ENCODE data around the gene EHBP1.
A peak's percentile ranks its signal among the peaks of the same experiment; 100 is the strongest.

The EHBP1 gene

DNA sequence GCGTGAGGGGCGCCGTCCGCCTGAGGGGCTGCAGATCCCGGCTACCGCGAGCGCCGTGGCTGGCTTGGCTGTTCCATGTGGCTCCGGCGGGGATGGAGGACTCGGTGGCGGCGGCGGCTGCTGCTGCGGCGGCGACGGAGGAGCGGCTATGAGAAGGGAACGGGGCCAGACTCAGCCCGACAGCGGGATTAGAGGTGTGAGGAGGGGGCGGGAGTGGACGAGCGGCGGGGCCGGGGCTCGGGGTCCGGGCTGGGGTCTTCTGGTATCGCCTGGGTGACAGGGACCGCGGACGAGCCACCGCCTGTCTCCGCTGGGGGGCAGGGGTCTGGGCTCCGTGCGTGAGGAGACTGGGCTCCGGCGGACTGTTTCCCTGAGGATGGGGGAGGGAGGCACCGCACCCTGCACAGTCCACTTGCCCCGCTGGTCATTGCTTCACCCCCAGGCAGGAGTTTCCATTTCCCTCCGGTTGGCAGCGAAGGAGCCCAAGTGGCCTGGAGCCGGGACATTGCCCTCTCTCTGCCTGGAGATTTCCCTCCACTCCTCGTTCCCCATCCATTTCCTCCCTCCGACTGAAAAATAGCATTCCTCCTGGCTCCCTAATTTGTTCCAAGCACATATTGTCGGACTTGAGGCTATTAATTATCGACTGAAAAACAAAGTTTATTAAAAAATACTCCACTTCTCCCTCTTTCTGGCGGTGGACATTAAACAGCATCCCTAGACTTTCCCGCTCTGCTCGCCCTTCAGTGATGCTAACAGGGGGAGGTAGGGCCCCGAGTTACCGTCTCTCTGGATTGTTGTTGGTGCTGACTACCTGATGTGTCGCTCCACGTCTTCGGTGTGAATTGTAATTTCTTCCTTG is 577 bp downstream of the EHBP1 start:
- H3K9me2 ChIP-seq (ENCODE audit: low read depth, low read length) = no peaks in the 10 kb centered on the region
- H3K4me1 ChIP-seq (ENCODE audit: insufficient read depth, low read length, severe bottlenecking) = peaks cover 25% of the 10 kb centered on the region
- no peaks in the 10 kb centered on the region for H3F3A ChIP-seq (ENCODE audit: insufficient read depth, low read length)
- peak overlapping the region; percentile 91 for H3K4me2 ChIP-seq (ENCODE audit: low read length)
- peak overlapping the region; percentile 67 for H3K9ac ChIP-seq (ENCODE audit: low read length)
- no peaks in the 10 kb centered on the region for H3K79me2 ChIP-seq (ENCODE audit: insufficient read depth, low read length)
- H3K27me3 ChIP-seq (ENCODE audit: insufficient read depth, low read length) = no peaks in the 10 kb centered on the region
- no peaks in the 10 kb centered on the region for H4K20me1 ChIP-seq (ENCODE audit: insufficient read depth, low read length)
- TF ChIP-seq, protein P1, sequence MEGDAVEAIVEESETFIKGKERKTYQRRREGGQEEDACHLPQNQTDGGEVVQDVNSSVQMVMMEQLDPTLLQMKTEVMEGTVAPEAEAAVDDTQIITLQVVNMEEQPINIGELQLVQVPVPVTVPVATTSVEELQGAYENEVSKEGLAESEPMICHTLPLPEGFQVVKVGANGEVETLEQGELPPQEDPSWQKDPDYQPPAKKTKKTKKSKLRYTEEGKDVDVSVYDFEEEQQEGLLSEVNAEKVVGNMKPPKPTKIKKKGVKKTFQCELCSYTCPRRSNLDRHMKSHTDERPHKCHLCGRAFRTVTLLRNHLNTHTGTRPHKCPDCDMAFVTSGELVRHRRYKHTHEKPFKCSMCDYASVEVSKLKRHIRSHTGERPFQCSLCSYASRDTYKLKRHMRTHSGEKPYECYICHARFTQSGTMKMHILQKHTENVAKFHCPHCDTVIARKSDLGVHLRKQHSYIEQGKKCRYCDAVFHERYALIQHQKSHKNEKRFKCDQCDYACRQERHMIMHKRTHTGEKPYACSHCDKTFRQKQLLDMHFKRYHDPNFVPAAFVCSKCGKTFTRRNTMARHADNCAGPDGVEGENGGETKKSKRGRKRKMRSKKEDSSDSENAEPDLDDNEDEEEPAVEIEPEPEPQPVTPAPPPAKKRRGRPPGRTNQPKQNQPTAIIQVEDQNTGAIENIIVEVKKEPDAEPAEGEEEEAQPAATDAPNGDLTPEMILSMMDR (IDR thresholded peaks at IDR 0.05; ENCODE audit: low read length) = peak; percentile 36; the same call in 1 of the 2 replicates
- TF ChIP-seq EZH2 (IDR thresholded peaks at IDR 0.05; ENCODE audit: borderline replicate concordance, low read length) = no peak
- H3K36me3 ChIP-seq (ENCODE audit: insufficient read depth, low read length) = peaks cover 34% of the 10 kb centered on the region
- peak overlapping the region; percentile 76 for H3K4me3 ChIP-seq (ENCODE audit: low read depth, low read length, poor library complexity, severe bottlenecking)
- H2AFZ ChIP-seq (ENCODE audit: low read length) = no peak overlapping the region
- no peak overlapping the region for H3K27ac ChIP-seq (ENCODE audit: low read depth, low read length, poor library complexity, severe bottlenecking)
- peaks cover 5% of the 10 kb centered on the region for H3K9me3 ChIP-seq (ENCODE audit: low read length)

DNA sequence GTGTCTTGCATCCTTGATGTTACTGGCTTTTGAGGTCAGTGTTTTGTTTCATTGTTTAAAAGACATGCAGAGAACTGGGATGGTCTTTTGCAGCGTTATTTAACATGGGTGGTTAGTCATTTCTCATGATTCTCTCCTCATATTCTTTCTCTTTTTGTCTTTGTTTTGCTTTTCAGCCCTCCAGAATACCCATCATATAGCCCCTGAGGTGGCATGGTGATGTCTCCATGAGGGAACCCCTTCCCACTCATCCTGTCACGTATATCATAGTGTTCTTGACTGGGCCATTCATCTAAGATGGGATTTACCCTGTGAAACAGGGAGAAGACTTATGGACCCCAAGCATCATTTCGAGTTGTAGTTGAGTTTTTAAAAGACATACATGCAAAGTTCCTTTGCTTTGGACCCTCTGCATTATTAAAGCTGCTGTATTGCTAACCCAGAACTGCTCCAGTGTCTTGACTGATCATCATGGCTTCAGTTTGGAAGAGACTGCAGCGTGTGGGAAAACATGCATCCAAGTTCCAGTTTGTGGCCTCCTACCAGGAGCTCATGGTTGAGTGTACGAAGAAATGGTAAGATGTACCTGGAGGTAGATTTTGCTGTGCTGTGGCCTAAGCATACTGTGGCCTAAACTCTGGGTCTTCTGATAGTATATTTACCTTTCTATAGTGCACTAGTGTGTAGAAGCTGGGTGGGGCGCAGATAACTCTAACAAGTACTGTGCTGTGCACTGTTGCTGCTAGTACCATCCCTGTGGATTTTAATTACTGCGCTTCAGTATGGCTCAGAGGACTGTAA is 1.4 kb downstream of the EHBP1 start:
- TF ChIP-seq EZH2 (IDR thresholded peaks at IDR 0.05; ENCODE audit: borderline replicate concordance, low read length) = no peak
- H3K79me2 ChIP-seq (ENCODE audit: insufficient read depth, low read length) = no peaks in the 10 kb centered on the region
- no peaks in the 10 kb centered on the region for H4K20me1 ChIP-seq (ENCODE audit: insufficient read depth, low read length)
- no peaks in the 10 kb centered on the region for H3K9me2 ChIP-seq (ENCODE audit: low read depth, low read length)
- H3K4me1 ChIP-seq (ENCODE audit: insufficient read depth, low read length, severe bottlenecking) = peaks cover 25% of the 10 kb centered on the region
- H3K36me3 ChIP-seq (ENCODE audit: insufficient read depth, low read length) = peaks cover 42% of the 10 kb centered on the region
- no peak overlapping the region for H3K27ac ChIP-seq (ENCODE audit: low read depth, low read length, poor library complexity, severe bottlenecking)
- no peak overlapping the region for H2AFZ ChIP-seq (ENCODE audit: low read length)
- H3K4me3 ChIP-seq (ENCODE audit: low read depth, low read length, poor library complexity, severe bottlenecking) = peak overlapping the region; percentile 76
- H3K27me3 ChIP-seq (ENCODE audit: insufficient read depth, low read length) = no peaks in the 10 kb centered on the region
- H3K4me2 ChIP-seq (ENCODE audit: low read length) = peak overlapping the region; percentile 91
- H3K9ac ChIP-seq (ENCODE audit: low read length) = peak overlapping the region; percentile 67
- H3F3A ChIP-seq (ENCODE audit: insufficient read depth, low read length) = no peaks in the 10 kb centered on the region
- peaks cover 5% of the 10 kb centered on the region for H3K9me3 ChIP-seq (ENCODE audit: low read length)

DNA sequence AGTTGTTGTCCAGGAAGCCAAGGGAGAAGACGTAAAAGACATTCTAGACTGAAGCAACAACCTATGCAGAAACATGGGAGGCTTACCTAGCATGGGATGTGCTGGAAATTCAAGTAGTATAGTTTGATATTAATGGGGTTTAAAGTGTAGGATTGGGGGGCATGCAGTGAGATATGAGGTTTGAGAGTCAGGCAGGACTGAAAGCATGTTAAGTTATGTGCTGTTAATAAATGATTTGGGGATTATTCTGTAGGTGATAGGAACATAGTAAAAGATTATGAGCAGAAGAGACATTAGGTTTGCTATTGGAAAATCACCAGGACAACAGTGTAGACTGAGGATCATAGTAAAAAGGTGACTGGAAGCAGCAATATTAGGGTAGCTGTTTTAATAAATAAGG is 3.2 kb downstream of the EHBP1 start:
- TF ChIP-seq, protein P1 (IDR thresholded peaks at IDR 0.05; ENCODE audit: low read length) = no peak
- Histone ChIP-seq H3F3A (ENCODE audit: insufficient read depth, low read length) (no peaks in the 10 kb centered on the region), H4K20me1 (ENCODE audit: insufficient read depth, low read length) (no peaks in the 10 kb centered on the region), H3K9me3 (ENCODE audit: low read length) (peaks cover 5% of the 10 kb centered on the region), H3K4me2 (ENCODE audit: low read length) (no peak overlapping the region), H3K9ac (ENCODE audit: low read length) (no peak overlapping the region), H3K27me3 (ENCODE audit: insufficient read depth, low read length) (no peaks in the 10 kb centered on the region), H3K27ac (ENCODE audit: low read depth, low read length, poor library complexity, severe bottlenecking) (no peak overlapping the region), H3K9me2 (ENCODE audit: low read depth, low read length) (no peaks in the 10 kb centered on the region), H3K79me2 (ENCODE audit: insufficient read depth, low read length) (no peaks in the 10 kb centered on the region), H3K4me3 (ENCODE audit: low read depth, low read length, poor library complexity, severe bottlenecking) (no peak overlapping the region), H3K36me3 (ENCODE audit: insufficient read depth, low read length) (peaks cover 48% of the 10 kb centered on the region), H3K4me1 (ENCODE audit: insufficient read depth, low read length, severe bottlenecking) (peaks cover 25% of the 10 kb centered on the region), H2AFZ (ENCODE audit: low read length) (no peak overlapping the region)
